Measurements from ENCODE around the gene TAS1R1. TPM values are rescaled to one million over a fixed set of nuclear protein-coding genes. Genes with fewer than 3 reads are reported as not detected.

Gene TAS1R1
- total and polyA plus RNA-seq, 2 experiments from 2014 or later, result 0.19 TPM; not detected in 1

GRCh38 chr1:6602669-6603237, 47.6 kb downstream of the TAS1R1 start, which contains the start of gene KLHL21:
Gene KLHL21, minus strand, starts transcription at chr1:6602869. Its CDS starts 52 bp downstream, at chr1:6602817.
- peaks cover 5% of the 10 kb centered on the region; the same call in 1 of the 2 replicates for H3K27me3 ChIP-seq (ENCODE audit: insufficient read depth)
- Mint-ChIP-seq H3K9me3 (no peaks in the 10 kb centered on the region), H3K27ac (peak within 1 kb of the TSS; percentile 97), H3K27me3 (ENCODE audit: insufficient read depth, low read depth, poor library complexity) (peaks cover 20% of the 10 kb centered on the region), H3K36me3 (ENCODE audit: low read depth) (peaks cover 28% of the 10 kb centered on the region; the same call in 2 of the 3 replicates), H3K4me1 (peaks cover 20% of the 10 kb centered on the region), H3K4me3 (peak within 1 kb of the TSS; percentile 91)
- H3K4me3 ChIP-seq, result peak within 1 kb of the TSS; percentile 98
- peaks cover 42% of the 10 kb centered on the region for H3K79me2 ChIP-seq (replicated peaks; ENCODE audit: insufficient read depth)
- no peaks in the 10 kb centered on the region for H3K9me2 ChIP-seq (ENCODE audit: insufficient read depth)
- peaks cover 22% of the 10 kb centered on the region for H4K20me1 ChIP-seq (replicated peaks; ENCODE audit: insufficient read depth)
- peaks cover 10% of the 10 kb centered on the region; the same call in 1 of the 2 replicates for H3F3A ChIP-seq (replicated peaks; ENCODE audit: low read depth)
- H3K36me3 ChIP-seq (ENCODE audit: insufficient read depth), result no peaks in the 10 kb centered on the region; the same call in 1 of the 2 replicates
- peak within 1 kb of the TSS; percentile 81 for H3K4me2 ChIP-seq
- DNase-seq (ENCODE audit: low spot score) (peak; percentile 86), ATAC-seq (peak; percentile 50)
- H3K27ac ChIP-seq (ENCODE audit: low read depth), result peak within 1 kb of the TSS; percentile 94
- H2AFZ ChIP-seq, result peak within 1 kb of the TSS; percentile 1; the same call in 1 of the 2 replicates
- TF ChIP-seq POLR2AphosphoS5 (IDR thresholded peaks at IDR 0.05; ENCODE audit: low read depth), result peak; percentile 95
- TF ChIP-seq ETS1 (IDR thresholded peaks at IDR 0.05), result no peak
- H3K4me1 ChIP-seq (ENCODE audit: insufficient read depth), result peaks cover 9% of the 10 kb centered on the region

- TF ChIP-seq ZNF331 (CRISPR knock-in tag; IDR thresholded peaks at IDR 0.05; ENCODE audit: low read depth) (no peak), POLR2AphosphoS5 (IDR thresholded peaks at IDR 0.05; ENCODE audit: low read depth) (no peak), STAT1 (IDR thresholded peaks at IDR 0.05; ENCODE audit: unreplicated experiment) (no peak), ZNF114 (CRISPR knock-in tag; IDR thresholded peaks at IDR 0.05) (no peak), ETS1 (IDR thresholded peaks at IDR 0.05) (no peak), EZH2 (IDR thresholded peaks at IDR 0.05; ENCODE audit: low read depth, unreplicated experiment) (no peak), EZH2phosphoT487 (IDR thresholded peaks at IDR 0.05; ENCODE audit: unreplicated experiment) (no peak), CREB1 (CRISPR knock-in tag; IDR thresholded peaks at IDR 0.05; ENCODE audit: low read depth) (no peak), CTCF (conservative IDR thresholded peaks at IDR 0.05; ENCODE audit: low read depth in 2 of 2) (no peak), REST (IDR thresholded peaks at IDR 0.05; ENCODE audit: unreplicated experiment) (no peak), NANOG (IDR thresholded peaks at IDR 0.05; ENCODE audit: borderline replicate concordance) (no peak)
- H4K20me1 ChIP-seq (replicated peaks; ENCODE audit: insufficient read depth), result peaks cover 22% of the 10 kb centered on the region
- Mint-ChIP-seq H3K36me3 (ENCODE audit: low read depth) (peaks cover 24% of the 10 kb centered on the region; the same call in 2 of the 3 replicates), H3K9me3 (no peaks in the 10 kb centered on the region), H3K4me1 (peaks cover 20% of the 10 kb centered on the region), H3K27me3 (ENCODE audit: insufficient read depth, low read depth, poor library complexity) (peaks cover 20% of the 10 kb centered on the region), H3K27ac (peak overlapping the region; percentile 97), H3K4me3 (peak overlapping the region; percentile 73)
- DNase-seq (ENCODE audit: low spot score) (peak; percentile 64), ATAC-seq (peak; percentile 8)
- peak overlapping the region; percentile 98 for H3K4me3 ChIP-seq
- peak overlapping the region; percentile 81 for H3K4me2 ChIP-seq
- peaks cover 5% of the 10 kb centered on the region; the same call in 1 of the 2 replicates for H3K27me3 ChIP-seq (ENCODE audit: insufficient read depth)
- peaks cover 9% of the 10 kb centered on the region for H3K4me1 ChIP-seq (ENCODE audit: insufficient read depth)
- no peaks in the 10 kb centered on the region for H3K9me2 ChIP-seq (ENCODE audit: insufficient read depth)
- peaks cover 10% of the 10 kb centered on the region; the same call in 1 of the 2 replicates for H3F3A ChIP-seq (replicated peaks; ENCODE audit: low read depth)
- H3K27ac ChIP-seq (ENCODE audit: low read depth), result peak overlapping the region; percentile 94
- peaks cover 36% of the 10 kb centered on the region for H3K79me2 ChIP-seq (replicated peaks; ENCODE audit: insufficient read depth)
- no peaks in the 10 kb centered on the region for H3K36me3 ChIP-seq (ENCODE audit: insufficient read depth)
- H2AFZ ChIP-seq, result peak overlapping the region; percentile 1; the same call in 1 of the 2 replicates
Measured at GRCh38 chr1:6603238-6603914, 48.3 kb downstream of the TAS1R1 start.
